ENCODE data around the gene NBPF6. TPM values are rescaled to one million over a fixed set of nuclear protein-coding genes. Genes with fewer than 3 reads are reported as not detected.

The NBPF6 gene
- total RNA-seq, 2 donors from 2014 or later: not detected

- Histone ChIP-seq H3K27ac (no peak overlapping the region), H3K27me3 (no peaks in the 10 kb centered on the region), H3K4me1 (no peaks in the 10 kb centered on the region), H3K4me3 (no peak overlapping the region), H3K9me3 (no peaks in the 10 kb centered on the region), H3K36me3 (no peaks in the 10 kb centered on the region)
- no peak for DNase-seq (ENCODE audit: low spot score)
- no peak for TF ChIP-seq CTCF (IDR thresholded peaks at IDR 0.05)
Measured at GRCh38 chr1:108502624-108503023, 52.5 kb downstream of the NBPF6 start.

DNA sequence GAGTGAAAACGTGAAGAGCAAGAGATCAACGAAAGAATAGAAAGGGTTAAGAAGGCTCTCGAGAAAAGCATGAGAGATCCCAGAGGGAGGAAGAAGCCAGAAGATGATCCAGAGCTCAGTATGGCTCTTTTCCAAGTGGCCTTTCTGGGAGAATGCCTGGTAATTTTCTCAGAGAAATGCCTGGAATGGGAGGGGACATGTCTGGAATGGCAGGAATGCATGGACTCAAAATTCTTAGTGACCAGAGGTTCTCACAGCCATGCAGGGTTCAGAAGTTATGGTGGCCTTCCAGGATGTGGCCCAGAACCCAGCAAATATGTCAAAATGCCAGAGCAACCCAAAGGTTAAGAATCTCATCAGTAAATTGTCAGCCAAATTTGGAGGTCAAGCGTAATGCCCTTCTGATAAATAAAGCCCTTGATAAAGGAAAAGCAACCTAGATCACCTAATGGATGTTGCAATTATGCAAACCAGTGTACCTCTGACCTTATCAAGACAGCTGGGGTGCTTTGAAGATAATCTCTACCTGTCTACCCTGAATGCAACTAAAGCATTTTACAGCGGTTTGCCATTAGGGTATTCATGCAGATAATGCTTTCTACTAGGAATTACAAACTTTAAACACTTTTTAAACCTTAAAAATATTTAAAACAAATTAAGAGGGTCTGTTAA lies 53.1 kb downstream of the NBPF6 start:
- TF ChIP-seq CTCF (IDR thresholded peaks at IDR 0.05): no peak
- no peak for DNase-seq (ENCODE audit: low spot score)
- H3K4me1 ChIP-seq: no peaks in the 10 kb centered on the region
- no peak overlapping the region for H3K4me3 ChIP-seq
- no peaks in the 10 kb centered on the region for H3K27me3 ChIP-seq
- no peak overlapping the region for H3K27ac ChIP-seq
- H3K9me3 ChIP-seq: no peaks in the 10 kb centered on the region
- H3K36me3 ChIP-seq: no peaks in the 10 kb centered on the region

DNA sequence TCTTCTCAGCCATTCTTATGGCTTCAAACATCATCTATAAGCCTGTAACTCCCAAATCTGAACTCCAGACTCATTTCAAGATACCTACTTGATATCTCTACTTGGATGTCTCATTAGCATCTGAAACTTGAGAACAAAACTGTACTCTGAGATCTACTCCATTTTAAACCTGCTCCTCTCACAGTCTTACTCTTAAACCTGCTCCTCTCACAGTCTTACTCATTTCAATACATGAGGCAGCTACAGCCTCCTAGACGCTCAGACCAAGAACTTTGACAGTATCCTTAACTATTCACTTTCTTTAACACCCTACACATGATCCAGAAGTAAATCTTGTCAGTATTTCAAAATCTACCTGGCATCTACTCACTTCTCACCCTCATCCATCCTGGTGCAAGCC lies 54.3 kb downstream of the NBPF6 start:
- no peaks in the 10 kb centered on the region for H3K27me3 ChIP-seq
- no peak for TF ChIP-seq CTCF (IDR thresholded peaks at IDR 0.05)

DNA sequence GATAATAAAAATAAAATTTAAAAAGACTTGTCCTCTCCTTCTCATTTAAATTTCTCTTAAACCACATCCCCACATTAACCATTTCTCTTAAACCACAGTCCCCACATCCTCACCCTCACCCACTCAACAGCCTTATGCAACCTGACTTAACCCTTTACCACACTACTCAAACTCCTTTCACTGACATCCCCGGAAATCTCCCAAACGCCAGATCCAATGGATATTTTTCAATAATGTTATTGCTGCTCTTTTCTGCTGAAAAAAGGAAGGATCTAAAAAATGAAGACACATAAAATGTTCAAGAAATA lies 55.6 kb downstream of the NBPF6 start:
- no peaks in the 10 kb centered on the region for H3K27me3 ChIP-seq
- no peak for TF ChIP-seq CTCF (IDR thresholded peaks at IDR 0.05)
- H3K36me3 ChIP-seq: no peaks in the 10 kb centered on the region
- no peak overlapping the region for H3K4me3 ChIP-seq
- DNase-seq (ENCODE audit: low spot score): no peak
- H3K4me1 ChIP-seq: no peaks in the 10 kb centered on the region
- no peaks in the 10 kb centered on the region for H3K9me3 ChIP-seq
- no peak overlapping the region for H3K27ac ChIP-seq

More for the DNA sequence above, 54.3 kb downstream of the NBPF6 start:
- H3K9me3 ChIP-seq: no peaks in the 10 kb centered on the region
- H3K27ac ChIP-seq: no peak overlapping the region
- H3K36me3 ChIP-seq: no peaks in the 10 kb centered on the region
- no peak overlapping the region for H3K4me3 ChIP-seq
- H3K4me1 ChIP-seq: no peaks in the 10 kb centered on the region
- DNase-seq (ENCODE audit: low spot score): no peak

GRCh38 chr1:108511764-108512163 lies 61.6 kb downstream of the NBPF6 start:
- H3K4me3 ChIP-seq: no peak overlapping the region
- DNase-seq (ENCODE audit: low spot score): no peak
- no peaks in the 10 kb centered on the region for H3K9me3 ChIP-seq
- no peak for TF ChIP-seq CTCF (IDR thresholded peaks at IDR 0.05)
- no peaks in the 10 kb centered on the region for H3K27me3 ChIP-seq
- no peak overlapping the region for H3K27ac ChIP-seq
- no peaks in the 10 kb centered on the region for H3K36me3 ChIP-seq
- H3K4me1 ChIP-seq: no peaks in the 10 kb centered on the region
